Activated CD8-positive, alpha-beta T cell treated with anti-CD3 and anti-CD28 coated beads for 36 hours (primary cell): Measurements from ENCODE around the gene UBE4B. TPM values are rescaled to one million over a fixed set of nuclear protein-coding genes. Genes with fewer than 3 reads are reported as not detected.

Experiments
- ATAC-seq: fragments of 200-7000 bp; cut with Tn5 transposase; one replicate; pipeline ENCODE4 v1.10.0; 2021; ENCODE audit warnings: mild to moderate bottlenecking, moderate library complexity
- CTCF ChIA-PET: fragments of 350-600 bp; sonication (Branson Sonifier 250); formaldehyde crosslinking; loops from one replicate; lab custom pipeline; 2021; ENCODE audit warnings: antibody characterized with exemption; lab: Charles Lee
- POLR2A ChIA-PET: fragments of 350-600 bp; sonication (Branson Sonifier 250); formaldehyde crosslinking; loops from one replicate; lab custom pipeline; 2021; ENCODE audit warnings: antibody characterized with exemption; lab: Charles Lee
- DNase-seq: peaks from one replicate; pipeline ENCODE4 v3.0.0-alpha.2; 2020
- H3K27ac Mint-ChIP-seq: one replicate; pipeline ENCODE4 v1.8.0; 2021; ENCODE audit warnings: mild to moderate bottlenecking, mixed read lengths
- H3K27me3 Mint-ChIP-seq: one replicate; pipeline ENCODE4 v1.8.0; 2021; ENCODE audit warnings: mixed read lengths
- H3K36me3 Mint-ChIP-seq: one replicate; pipeline ENCODE4 v1.8.0; 2021; ENCODE audit warnings: low read depth, mixed read lengths
- H3K4me1 Mint-ChIP-seq: one replicate; pipeline ENCODE4 v1.8.0; 2021; ENCODE audit warnings: low read depth, mixed read lengths
- H3K4me3 Mint-ChIP-seq: one replicate; pipeline ENCODE4 v1.8.0; 2021; ENCODE audit warnings: mild to moderate bottlenecking, moderate library complexity, mixed read lengths
- H3K9me3 Mint-ChIP-seq: one replicate; pipeline ENCODE4 v1.8.0; 2021; ENCODE audit warnings: mixed read lengths
- intact Hi-C: fragments of 100-400 bp; cut with micrococcal nuclease; formaldehyde crosslinking; loops from one replicate; pipeline ENCODE4 v1.10.0; 2022
- total RNA-seq, 2 experiments: library from RNA; stranded (reverse); gene quantifications; one replicate each; pipeline ENCODE4 v1.2.3, GENCODE V29; 2021
- TF ChIP-seq, protein P1 (sequence below): fragments of 200-600 bp; IDR thresholded peaks from one replicate; pipeline ENCODE4 v1.8.0; 2022; ENCODE audit warnings: antibody characterized with exemption, mild to moderate bottlenecking

Gene UBE4B
- total RNA-seq, 2 experiments from 2014 or later, result 21.0 to 26.2 TPM

GRCh38 chr1:10054465-10054864, 21.7 kb downstream of the UBE4B start:
- intact Hi-C loops, result no loop called here
- Mint-ChIP-seq H3K9me3 (no peaks in the 10 kb centered on the region), H3K4me3 (no peak overlapping the region), H3K36me3 (peaks cover 12% of the 10 kb centered on the region), H3K27ac (no peak overlapping the region), H3K4me1 (peaks cover 4% of the 10 kb centered on the region), H3K27me3 (no peaks in the 10 kb centered on the region)
- DNase-seq, result no peak
- ATAC-seq, result no peak
- POLR2A ChIA-PET, result no interaction called here
- CTCF ChIA-PET, result interaction anchor here (0.7 kb wide), 1 partner anchor 98 kb away, joined by 3 read pairs; no protein-coding TSS in a partner anchor
- TF ChIP-seq, protein P1, sequence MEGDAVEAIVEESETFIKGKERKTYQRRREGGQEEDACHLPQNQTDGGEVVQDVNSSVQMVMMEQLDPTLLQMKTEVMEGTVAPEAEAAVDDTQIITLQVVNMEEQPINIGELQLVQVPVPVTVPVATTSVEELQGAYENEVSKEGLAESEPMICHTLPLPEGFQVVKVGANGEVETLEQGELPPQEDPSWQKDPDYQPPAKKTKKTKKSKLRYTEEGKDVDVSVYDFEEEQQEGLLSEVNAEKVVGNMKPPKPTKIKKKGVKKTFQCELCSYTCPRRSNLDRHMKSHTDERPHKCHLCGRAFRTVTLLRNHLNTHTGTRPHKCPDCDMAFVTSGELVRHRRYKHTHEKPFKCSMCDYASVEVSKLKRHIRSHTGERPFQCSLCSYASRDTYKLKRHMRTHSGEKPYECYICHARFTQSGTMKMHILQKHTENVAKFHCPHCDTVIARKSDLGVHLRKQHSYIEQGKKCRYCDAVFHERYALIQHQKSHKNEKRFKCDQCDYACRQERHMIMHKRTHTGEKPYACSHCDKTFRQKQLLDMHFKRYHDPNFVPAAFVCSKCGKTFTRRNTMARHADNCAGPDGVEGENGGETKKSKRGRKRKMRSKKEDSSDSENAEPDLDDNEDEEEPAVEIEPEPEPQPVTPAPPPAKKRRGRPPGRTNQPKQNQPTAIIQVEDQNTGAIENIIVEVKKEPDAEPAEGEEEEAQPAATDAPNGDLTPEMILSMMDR, result no peak

DNA sequence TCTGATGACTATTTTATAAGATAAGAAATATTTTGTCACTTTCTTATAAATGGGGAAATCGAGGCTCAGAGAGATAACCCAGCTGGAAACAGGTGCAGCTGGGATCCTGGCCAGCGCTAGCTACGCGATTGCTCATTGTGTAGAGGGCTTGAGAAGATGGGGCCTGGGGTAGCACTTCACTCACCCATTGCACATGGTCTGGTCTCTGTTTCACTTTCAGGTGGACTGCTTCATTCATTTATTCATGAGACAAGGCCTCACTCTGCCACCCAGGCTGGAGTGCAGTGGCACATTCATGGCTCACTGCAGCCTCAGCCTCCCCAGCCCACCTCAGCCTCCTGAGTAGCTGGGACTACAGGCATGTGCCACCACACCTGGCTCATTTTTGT, 23.8 kb downstream of the UBE4B start:
- H3K36me3 Mint-ChIP-seq, result peaks cover 12% of the 10 kb centered on the region
- TF ChIP-seq, protein P1, result no peak

GRCh38 chr1:10057343-10057742, 24.6 kb downstream of the UBE4B start:
- peaks cover 10% of the 10 kb centered on the region for H3K36me3 Mint-ChIP-seq
- TF ChIP-seq, protein P1, result no peak
- intact Hi-C loops, result no loop called here
- H3K27ac Mint-ChIP-seq, result no peak overlapping the region
- DNase-seq (no peak), ATAC-seq (no peak)
- no peaks in the 10 kb centered on the region for H3K9me3 Mint-ChIP-seq
- ChIA-PET POLR2A (no interaction called here), CTCF (no interaction called here)
- H3K4me1 Mint-ChIP-seq, result peaks cover 4% of the 10 kb centered on the region
- no peaks in the 10 kb centered on the region for H3K27me3 Mint-ChIP-seq
- no peak overlapping the region for H3K4me3 Mint-ChIP-seq

More for the DNA sequence above, 23.8 kb downstream of the UBE4B start:
- DNase-seq (no peak), ATAC-seq (no peak)
- intact Hi-C loops, result no loop called here
- Mint-ChIP-seq H3K4me1 (peaks cover 4% of the 10 kb centered on the region), H3K4me3 (no peak overlapping the region), H3K9me3 (no peaks in the 10 kb centered on the region), H3K27ac (no peak overlapping the region), H3K27me3 (no peaks in the 10 kb centered on the region)
- POLR2A ChIA-PET, result no interaction called here
- CTCF ChIA-PET, result no interaction called here

GRCh38 chr1:10057796-10058195, 25.0 kb downstream of the UBE4B start:
- no peaks in the 10 kb centered on the region for H3K27me3 Mint-ChIP-seq
- no peaks in the 10 kb centered on the region for H3K9me3 Mint-ChIP-seq
- peaks cover 7% of the 10 kb centered on the region for H3K36me3 Mint-ChIP-seq
- H3K4me1 Mint-ChIP-seq, result peaks cover 4% of the 10 kb centered on the region
- H3K27ac Mint-ChIP-seq, result no peak overlapping the region
- ChIA-PET POLR2A (interaction anchor here (1.6 kb wide), 1 partner anchor 24 kb away, joined by 6 read pairs; the partner anchor contains the start of gene UBE4B), CTCF (no interaction called here)
- DNase-seq (no peak), ATAC-seq (no peak)
- H3K4me3 Mint-ChIP-seq, result no peak overlapping the region
- TF ChIP-seq, protein P1, result no peak
- intact Hi-C loops, result no loop called here

- H3K27me3 Mint-ChIP-seq, result no peaks in the 10 kb centered on the region
- intact Hi-C loops, result no loop called here
- TF ChIP-seq, protein P1, result no peak
- DNase-seq (no peak), ATAC-seq (no peak)
- H3K4me3 Mint-ChIP-seq, result no peak overlapping the region
- H3K27ac Mint-ChIP-seq, result no peak overlapping the region
- CTCF ChIA-PET, result no interaction called here
- no peaks in the 10 kb centered on the region for H3K9me3 Mint-ChIP-seq
- H3K36me3 Mint-ChIP-seq, result peaks cover 9% of the 10 kb centered on the region
- H3K4me1 Mint-ChIP-seq, result peaks cover 13% of the 10 kb centered on the region
- POLR2A ChIA-PET, result interaction anchor here (0.6 to 1.6 kb wide), 3 partner anchors 10 to 30 kb away, joined by 3 to 6 read pairs (median 3); partner anchors contain the start of gene UBE4B
Measured at GRCh38 chr1:10059342-10059718, 26.6 kb downstream of the UBE4B start.
